ENCODE measurements around the gene MORN1.

DNA sequence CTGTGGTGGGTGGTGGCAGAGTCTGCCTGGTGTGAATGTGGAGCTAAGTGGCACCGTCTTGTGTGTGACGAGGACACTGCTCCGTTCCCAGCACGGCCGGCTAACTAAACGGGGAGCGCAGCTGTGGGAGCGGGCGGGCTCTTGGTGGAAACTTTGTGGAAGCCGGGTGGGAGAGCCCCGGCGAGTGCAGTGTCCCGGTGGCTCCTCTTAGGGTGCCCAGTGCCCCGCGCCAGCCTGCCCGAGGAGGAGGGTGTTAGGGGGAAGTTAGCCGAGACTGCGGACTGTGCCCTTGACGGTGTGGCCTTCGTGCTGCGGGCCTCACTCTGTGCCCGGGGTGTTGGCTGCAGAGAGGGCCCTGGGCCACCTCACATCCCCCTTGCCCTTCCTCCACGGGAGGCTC, 11.1 kb upstream of the MORN1 start:
- TF ChIP-seq POLR2AphosphoS5 (IDR thresholded peaks at IDR 0.05; ENCODE audit: borderline replicate concordance, low read depth, low read length) (no peak), EZH2 (IDR thresholded peaks at IDR 0.05) (no peak), FOXP2 (optimal IDR thresholded peaks at IDR 0.05; ENCODE audit: control extremely low read depth, extremely low read length, insufficient read depth) (no peak)

Measured in SK-N-MC (cell line).